SK-N-MC (cell line): Measurements from ENCODE around the gene AGPAT2.

Source experiments
- EZH2 ChIP-seq: fragments of 200-600 bp; sonication (generic); IDR thresholded peaks from one replicate; pipeline ENCODE4 v1.6.1; 2017; ENCODE audit warnings: antibody characterized with exemption
- FOXP2 ChIP-seq: optimal IDR thresholded peaks from 2 replicates; pipeline ENCODE3; 2011; ENCODE audit warnings: mild to moderate bottlenecking, moderate library complexity; ENCODE audit not compliant: insufficient read depth; ENCODE audit errors: extremely low read length, control extremely low read depth
- POLR2AphosphoS5 ChIP-seq: IDR thresholded peaks from 2 replicates; pipeline ENCODE4 v1.6.1; 2012; ENCODE audit warnings: mild to moderate bottlenecking, low read depth, low read length, borderline replicate concordance

DNA sequence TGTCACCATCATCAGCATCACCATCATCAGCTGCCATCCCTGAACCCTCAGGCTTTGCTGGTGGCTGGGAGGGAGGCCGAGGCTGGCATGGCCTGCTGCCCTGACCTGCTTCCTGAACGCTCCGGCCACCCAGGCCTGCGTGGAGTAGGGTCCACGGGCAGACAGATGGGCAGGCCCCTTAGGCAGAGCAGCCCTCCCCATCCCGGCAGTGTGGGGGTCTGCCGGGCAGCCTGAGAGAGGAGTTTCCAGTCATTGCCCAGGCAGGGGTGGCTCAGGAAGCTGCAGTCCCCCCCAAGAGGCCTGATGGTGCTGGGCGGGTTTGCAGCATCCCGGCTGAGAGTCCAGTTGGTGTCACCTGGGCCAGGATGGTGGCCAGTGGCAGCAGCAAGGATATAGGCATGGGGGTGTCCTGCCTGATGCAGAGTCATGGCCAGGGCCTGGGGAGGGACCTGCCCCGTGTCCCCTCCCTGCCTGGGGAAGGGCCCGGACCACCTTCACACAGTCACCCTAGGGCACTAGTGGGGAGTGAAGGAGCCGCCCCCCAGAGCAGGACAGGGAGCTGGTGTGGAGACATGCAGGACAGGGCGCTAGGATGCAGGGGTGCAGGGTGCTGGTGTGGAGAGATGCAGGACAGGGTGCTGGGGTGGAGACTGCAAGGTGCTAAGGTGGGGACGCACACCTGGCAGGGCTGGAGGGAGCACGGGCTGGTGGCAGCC lies 32.3 kb downstream of the AGPAT2 start:
- TF ChIP-seq POLR2AphosphoS5 (no peak), FOXP2 (no peak), EZH2 (no peak)
